Medulla oblongata (tissue), 1 donor: ENCODE data around the gene SFMBT2.
A peak's percentile ranks its signal among the peaks of the same experiment; 100 is the strongest.

Experiments
- DNase-seq: peaks from one replicate; pipeline ENCODE4 v3.0.0-alpha.2; 2015; ENCODE audit errors: extremely low spot score

SFMBT2 gene

DNA sequence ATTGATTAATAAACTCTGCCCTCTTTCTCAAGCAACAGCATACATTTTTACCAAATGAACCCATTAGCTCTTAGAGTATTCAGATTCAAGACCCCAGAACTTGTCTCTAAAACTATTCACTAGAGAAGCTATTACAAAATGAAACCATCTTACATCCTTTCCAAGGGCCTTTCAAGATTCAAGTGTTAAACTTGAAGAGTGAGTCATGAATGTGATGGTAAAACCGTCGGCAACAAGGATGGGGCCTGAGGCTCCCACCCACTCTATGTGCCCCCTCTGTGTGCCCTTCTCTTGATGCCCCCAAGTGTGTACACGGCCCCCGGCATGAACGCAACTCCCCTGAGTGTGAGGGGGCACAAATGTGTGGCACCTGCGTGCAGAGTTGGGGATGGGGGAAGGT is 46.4 kb downstream of the SFMBT2 start:
- no peak for DNase-seq

DNA sequence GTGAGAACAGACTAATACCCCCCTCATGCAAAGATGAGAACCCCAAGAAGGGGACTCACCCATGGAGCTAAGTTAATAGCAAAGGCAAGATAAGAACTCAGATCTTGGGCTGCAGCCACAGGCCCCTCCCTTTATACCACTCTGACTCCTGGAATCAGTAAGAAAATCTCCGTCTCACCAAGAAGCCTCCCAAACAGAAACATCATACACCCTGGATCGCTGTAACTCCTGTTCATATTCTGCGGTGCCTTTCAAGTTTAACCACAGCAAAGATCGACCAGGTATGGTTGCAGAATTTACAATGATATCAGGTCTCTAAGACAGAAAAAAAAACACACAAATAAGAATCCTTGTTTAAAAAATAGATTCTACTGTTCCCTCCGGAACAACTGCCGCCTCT is 47.1 kb downstream of the SFMBT2 start:
- DNase-seq, result no peak

- DNase-seq, result no peak
Observed at GRCh38 chr10:7362471-7362870, 48.4 kb downstream of the SFMBT2 start.

DNA sequence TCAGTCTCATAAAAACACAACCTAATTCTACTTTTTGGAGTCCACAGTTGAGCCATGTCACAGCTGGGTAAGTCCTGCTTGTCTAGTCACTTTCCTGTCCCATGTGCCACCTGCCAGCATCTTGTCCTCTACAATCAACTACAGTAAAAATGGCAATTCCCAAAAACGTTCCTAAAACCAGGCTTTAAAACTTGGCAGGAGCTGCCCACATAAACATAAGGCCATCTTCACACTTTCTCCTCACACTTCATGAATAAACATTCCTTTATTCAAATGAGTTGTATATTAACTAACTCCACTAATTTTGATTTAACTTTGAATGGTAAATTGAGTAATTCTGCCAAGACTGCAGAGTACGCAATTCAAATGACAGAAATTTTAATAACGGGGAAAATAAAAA is 49.5 kb downstream of the SFMBT2 start:
- DNase-seq, result no peak

- DNase-seq, result no peak
Observed at GRCh38 chr10:7359954-7360353, 50.9 kb downstream of the SFMBT2 start.

- DNase-seq, result no peak
Observed at GRCh38 chr10:7359356-7359755, 51.5 kb downstream of the SFMBT2 start.

DNA sequence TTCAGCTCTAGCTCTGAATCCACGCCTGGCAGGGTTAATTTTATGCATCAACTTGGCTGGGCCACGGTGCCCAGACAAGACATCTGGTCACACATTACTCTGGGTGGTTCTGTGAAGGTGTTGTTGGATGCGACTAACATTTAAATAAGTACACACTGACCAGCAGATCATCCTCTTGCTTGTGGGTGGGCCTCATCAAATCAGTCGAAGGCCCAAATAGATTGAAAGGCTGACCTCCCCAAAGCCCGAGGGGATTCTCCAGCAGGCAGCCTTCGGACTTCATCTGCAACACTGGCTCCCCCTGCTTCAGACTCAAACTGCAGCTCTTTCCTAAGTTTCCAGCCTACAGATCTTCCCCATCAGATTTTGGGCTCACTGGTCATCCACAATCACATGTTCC is 53.6 kb downstream of the SFMBT2 start:
- DNase-seq, result no peak

DNA sequence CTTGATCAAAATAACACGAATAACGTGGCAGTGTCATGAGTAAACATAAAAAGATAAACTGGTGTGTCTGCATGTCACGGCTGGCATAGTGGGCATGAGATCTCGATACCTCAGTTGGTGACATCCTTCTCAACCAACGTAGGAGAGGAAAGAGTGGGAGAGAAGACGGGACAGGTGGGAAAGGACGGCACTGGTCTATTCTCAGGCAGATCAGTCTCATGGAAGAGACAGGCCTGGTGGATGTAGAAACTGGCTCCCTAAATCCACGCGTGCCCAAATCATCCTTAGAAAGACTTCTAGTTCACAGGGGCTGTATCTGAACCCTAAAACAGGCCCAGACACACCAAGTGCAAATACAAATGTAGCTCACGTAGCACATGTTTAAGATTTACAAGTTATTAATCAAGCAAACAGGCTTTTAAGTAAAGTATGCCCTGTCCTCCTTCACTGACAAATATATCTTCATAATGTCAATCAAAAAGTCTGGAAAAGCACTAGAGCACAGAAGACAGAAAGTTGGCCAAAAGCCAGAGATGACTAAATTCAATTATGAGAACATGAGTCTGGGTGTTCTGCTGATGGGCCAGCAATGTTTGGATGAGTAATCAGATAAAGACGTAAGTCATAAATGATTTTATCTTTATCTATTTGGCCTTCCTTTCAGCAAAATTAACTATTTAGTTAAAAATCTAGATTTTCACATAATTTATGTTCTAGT is 56.3 kb downstream of the SFMBT2 start:
- DNase-seq, result no peak

GRCh38 chr10:7351894-7352293 is 58.9 kb downstream of the SFMBT2 start:
- DNase-seq, result no peak

GRCh38 chr10:7350541-7351195 is 60.2 kb downstream of the SFMBT2 start:
- DNase-seq, result no peak

GRCh38 chr10:7345717-7346116 is 65.1 kb downstream of the SFMBT2 start:
- DNase-seq, result no peak

DNA sequence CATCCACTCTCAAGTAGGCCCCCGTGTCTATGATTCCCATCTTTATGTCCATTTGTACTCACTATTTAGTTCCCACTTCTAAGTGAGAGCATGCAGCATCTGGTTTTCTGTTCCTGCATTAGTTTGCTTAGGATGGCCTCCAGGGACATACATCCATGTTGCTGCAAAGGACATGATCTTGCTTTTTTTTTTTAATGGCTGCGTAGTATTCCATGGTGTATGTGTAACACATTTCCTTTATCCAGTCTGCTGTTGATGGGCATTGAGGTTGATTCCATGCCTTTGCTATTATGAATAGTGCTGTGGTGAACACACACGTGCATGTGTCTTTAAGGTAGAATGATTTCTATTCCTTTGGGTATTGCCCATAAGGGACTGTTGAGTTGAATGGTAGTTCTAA is 67.8 kb downstream of the SFMBT2 start:
- no peak for DNase-seq

DNA sequence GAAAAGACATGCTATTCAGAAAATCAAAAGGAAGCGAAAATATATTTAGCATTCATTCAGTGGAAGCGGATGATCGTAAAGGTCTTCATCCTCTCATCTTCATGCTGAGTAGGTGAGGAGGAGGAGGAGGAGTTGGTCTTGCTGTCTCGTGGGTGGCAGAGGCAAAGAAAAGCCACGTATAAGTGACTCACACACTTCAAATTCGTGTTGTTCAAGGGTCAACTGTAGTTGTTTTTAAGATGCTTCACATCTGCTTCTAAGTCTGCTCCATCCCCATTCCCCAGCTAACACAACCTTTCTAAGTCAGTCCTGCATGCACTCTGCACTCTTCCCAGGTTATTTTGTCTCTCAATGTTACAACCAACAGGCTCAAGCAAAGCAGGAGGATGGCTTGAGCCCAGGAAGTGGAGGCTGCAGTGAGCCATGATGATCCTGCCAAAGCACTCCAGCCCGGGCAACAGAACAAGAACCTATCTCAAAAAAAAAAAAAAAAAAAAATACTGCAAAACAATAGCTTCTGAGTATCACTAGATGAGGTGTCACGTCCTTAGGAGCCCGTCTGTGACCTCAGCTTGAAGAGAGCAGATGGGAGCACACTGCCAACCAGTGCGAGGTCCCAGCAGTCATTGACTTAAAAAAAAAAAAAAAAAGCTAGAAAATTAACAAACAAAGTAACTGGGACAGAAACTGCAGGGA is 70.5 kb downstream of the SFMBT2 start:
- peak; percentile 59 for DNase-seq

DNA sequence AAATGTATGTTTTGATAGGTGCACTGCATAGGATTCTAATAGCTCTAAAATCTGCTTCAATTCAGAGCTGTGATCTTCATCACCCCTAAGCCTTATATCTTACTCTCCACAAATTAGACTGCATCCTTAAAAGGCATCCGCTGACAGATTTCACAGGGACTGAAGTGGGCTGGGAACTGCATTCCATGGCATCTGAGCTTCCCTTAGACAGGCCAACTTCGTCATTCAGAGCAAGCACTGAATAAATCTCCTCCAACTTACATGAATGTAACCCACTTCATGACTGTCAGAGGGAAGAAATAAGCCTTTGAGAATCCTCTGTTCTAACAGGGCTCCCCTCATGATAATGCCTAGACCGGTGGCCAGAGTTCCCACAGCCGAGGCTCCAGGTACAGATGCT is 71.3 kb downstream of the SFMBT2 start:
- no peak for DNase-seq

- DNase-seq, result no peak
Observed at GRCh38 chr10:7338469-7338868, 72.4 kb downstream of the SFMBT2 start.

GRCh38 chr10:7337431-7338171 is 73.2 kb downstream of the SFMBT2 start:
- DNase-seq, result peak; percentile 77

DNA sequence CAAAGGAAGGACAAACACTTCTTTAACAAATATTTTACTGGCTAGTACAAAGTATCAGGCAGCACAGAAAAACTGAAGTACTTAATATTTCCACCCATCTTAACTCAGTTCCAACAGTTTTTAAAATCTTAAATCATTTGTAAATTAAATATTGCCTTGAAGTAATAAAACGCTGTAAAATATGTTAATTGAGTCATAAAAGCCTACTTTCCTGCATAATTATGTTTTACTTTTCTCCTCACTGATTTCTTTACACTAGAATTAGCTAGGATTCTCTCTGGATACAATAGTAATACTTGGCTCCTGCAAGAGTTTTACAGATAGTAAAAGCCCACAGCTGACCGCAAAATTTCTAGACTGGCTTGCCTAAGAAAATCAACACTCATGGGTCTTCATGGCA is 74.9 kb downstream of the SFMBT2 start:
- DNase-seq, result no peak

DNA sequence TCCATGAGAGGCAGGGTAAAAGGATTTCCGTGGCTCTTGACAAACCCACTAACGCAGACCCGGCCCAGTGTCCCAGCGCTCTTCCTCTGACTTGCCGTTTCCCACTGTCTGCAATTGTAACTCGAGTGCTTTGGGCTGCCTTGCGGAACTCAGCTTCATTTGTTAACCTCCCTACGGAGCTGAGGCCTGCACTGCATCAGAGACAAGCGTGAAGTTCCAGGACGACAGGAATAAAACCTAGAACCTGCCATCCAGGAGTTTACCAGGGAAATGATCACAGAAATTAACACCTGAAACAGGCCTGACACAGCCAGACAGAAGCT is 76.2 kb downstream of the SFMBT2 start:
- no peak for DNase-seq

GRCh38 chr10:7333961-7334641 is 76.7 kb downstream of the SFMBT2 start:
- DNase-seq, result no peak

DNA sequence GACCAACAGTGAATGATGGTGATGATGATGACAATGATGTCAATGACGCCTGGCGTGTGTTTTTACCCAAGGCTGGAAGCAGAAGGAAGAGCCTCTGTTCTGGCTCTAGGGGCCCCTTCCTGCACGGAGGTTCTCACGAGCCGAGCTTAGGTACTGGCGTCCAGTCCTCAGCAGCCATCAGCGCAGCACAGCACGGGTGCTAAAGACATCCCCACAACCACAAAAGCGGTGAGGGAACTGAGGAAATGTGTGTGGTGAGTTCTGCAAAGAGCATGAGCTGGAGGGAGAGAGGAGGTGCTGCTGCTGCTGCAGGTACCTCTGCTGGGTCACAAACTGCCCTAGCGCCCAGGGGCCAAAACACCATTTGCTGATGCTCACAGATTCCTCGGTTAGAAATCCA is 81.6 kb downstream of the SFMBT2 start:
- DNase-seq, result no peak

DNA sequence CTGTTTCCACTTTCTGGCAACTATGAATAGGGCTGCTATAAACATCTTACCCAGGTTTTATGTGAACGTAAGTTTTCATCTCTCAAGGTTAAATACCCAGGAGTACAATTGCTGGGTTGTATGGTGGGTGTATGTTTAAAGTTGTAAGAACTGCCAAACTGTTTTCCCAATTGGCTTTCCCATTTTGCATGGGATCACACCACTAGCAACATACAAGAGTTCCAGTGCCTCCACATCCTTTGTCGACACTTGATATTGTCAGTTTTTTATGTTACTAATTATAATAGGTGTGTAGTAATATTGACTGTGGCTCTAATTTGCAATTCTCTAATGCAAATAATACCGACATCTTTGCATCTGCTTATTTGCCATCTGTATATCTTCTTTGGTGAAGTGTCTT is 82.9 kb downstream of the SFMBT2 start:
- DNase-seq, result no peak

DNA sequence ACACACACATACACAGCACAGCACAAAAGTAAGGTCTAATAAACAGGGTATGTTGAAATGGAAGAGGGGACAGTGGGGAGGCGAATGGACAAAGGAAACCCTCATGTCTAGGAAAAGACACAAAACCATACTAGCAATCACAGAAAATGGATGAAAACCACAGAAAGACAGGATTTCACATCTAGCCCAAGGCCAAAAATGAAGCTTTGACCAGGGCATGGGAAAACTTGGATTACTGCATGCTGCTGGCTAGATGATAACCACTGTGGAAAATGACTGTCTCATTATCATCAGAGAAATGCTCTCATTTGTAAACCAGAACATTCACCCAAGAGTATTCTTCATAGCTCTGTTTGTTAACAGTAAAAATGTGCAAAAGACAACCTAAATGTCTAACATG is 88.2 kb downstream of the SFMBT2 start:
- no peak for DNase-seq
